Activated CD4-positive, alpha-beta T cell treated with anti-CD3 and anti-CD28 coated beads, Interleukin-2, Interleukin-4, amounts not matched to agents 100 ng/mL and 50 ng/mL, durations not matched to agents 16 hours and 8 hours (primary cell): ENCODE data around the gene UBD.

ENCODE experiments used
- DNase-seq: peaks from one replicate; pipeline ENCODE4 v3.0.0-alpha.2; 2020; ENCODE audit warnings: low spot score

UBD gene

DNA sequence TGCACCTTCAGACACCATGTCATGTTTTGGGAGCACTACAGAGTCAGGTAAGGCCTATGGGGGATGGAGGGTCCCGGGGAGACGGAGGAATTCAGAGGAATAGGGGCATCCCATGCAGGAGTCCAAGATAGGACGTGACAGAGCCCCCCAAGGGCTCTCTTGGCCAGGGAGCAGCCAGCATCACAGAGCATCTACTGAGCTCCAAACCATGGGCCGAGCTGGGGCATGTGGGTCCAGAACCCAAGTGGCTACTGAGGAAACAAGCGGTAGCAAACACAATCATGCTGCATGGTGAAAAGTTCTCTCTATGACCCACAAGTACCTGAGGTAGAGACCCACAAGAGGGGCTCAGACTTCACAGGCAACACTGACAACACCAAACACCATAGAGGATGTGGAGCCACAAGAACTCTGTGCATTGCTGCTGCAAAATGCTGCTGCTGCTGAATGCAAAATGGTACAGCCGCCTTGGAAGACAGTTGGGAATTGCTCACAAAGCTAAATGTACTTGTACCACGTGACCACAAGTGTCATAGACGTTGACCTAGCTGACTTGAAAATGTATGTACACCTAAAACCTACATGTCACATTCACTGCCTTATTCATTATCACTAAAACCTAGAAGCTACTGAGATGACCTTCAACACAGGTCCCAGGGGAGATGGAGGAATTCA lies 38.4 kb downstream of the UBD start:
- DNase-seq, result no peak

DNA sequence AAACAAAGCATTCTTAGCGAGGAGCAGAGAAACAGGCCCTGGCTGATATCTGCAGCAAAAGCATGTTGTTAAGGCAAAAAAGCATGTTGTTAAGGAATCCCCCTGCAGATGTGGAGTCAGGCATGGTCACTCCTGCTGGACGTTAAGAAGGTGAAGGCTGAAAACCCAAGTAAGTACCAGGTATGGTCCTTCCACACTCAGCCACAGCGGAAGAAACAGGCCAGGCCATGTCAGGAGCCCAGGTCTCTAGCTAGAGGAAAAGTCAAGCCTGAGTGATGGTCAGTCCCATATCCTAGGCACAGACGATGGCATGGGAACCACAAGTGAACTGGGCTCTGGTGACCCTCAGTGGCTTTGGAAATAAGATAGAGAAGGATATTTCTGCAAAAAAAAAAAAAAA lies 39.3 kb downstream of the UBD start:
- DNase-seq, result no peak

DNA sequence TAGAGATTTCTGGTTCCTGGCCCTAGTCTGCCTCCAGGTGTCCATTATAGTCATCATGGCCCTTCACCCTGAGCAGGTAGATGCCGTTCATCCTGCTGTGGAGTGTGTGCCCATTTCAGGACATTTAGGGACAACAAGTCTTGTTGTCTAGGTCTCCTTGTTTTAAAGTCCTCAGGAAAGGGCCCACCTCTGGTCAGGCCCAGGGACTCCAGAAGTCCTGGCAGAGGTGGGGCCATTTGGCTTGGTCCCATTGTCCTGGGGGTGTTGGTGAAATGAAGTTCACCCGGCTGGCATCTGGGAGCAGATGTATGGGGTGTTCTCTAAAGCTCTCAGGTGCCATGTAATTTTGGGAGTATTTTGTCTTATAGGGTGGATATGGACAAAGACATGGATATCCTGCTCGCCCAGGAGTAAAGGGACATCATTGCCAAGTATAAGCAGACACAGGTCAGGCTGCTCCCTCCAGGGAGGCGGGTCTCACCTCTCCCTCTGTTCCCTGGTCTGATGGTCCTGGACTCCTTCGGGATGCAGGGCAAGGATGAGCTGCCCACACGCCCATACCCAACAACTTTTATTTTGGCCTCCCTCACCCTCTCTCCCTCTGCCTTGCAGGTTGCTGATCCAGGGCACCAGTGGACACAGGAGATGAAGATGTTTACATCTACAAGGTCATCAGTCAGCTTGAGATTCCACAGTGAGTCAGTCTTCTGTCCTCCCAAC lies 40.1 kb downstream of the UBD start:
- DNase-seq, result no peak

DNA sequence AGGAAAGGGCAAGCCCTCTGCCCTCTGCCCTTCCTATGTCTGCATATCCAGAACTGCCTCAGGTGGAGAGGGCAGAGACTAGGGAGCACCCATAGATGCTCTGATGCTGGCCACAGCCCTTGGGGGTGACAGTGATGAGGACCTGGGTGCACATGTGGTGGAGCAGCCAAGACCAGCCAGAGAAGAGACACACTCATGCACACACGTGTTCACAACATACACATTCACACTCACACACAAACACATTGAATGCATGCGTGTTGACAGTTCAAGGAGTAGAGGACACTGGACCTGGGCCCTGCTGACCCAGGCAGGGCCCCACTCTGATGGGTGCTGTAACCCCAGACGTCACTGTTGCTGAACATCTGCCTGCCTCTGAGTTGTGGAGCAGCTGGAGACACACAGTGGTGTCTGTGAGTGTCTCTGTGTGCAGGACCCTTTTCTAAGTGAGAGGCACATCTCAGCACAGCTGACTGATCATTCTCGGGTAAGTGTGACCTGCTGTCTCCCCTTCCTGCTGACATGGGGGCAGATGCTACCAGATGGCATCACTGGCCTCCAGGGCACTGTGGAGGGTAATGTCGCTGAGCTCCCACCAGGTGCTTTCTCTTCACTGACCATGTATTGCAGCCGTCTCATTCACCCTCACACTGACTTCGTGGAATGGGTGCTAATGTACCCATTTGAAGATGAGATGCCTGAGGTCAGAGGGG lies 41.6 kb downstream of the UBD start:
- no peak for DNase-seq

DNA sequence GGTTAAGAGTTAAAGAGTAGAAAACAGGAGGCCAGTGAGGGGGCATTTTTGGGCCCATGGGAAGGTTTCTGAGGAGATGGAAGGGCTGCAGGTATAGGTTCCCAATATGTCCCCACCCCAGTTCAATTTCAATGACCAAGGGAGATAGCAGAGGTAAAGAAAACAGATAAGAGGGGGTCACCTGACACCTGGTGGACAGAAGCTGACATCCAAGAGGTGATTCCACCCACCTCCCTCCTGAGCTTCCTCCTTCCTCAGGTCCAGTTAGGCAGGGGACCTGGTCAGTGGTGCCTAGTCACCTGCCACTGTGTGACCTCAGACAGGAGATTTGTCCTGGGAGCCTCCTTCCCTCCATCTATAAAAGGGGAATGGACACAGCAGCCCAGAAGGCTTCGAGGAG lies 42.3 kb downstream of the UBD start:
- DNase-seq, result no peak

DNA sequence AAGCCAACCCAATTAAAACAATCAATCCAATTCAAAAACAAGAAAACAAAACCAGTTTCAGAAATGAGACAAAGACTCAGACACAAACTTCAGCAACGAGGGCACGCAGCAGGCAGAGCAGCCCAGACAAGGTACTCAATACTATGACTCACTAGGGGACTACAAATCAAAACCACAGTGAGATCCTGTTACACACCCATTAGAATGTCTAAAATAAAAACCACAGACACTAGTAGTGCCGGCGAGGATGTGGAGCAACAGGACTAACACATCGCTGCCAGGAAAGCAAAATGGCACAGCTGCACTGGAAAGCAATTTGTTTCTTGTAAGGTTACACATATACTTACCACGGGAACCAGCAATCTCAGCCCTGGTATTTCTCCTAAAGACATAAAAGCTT lies 43.4 kb downstream of the UBD start:
- peak; percentile 66 for DNase-seq

DNA sequence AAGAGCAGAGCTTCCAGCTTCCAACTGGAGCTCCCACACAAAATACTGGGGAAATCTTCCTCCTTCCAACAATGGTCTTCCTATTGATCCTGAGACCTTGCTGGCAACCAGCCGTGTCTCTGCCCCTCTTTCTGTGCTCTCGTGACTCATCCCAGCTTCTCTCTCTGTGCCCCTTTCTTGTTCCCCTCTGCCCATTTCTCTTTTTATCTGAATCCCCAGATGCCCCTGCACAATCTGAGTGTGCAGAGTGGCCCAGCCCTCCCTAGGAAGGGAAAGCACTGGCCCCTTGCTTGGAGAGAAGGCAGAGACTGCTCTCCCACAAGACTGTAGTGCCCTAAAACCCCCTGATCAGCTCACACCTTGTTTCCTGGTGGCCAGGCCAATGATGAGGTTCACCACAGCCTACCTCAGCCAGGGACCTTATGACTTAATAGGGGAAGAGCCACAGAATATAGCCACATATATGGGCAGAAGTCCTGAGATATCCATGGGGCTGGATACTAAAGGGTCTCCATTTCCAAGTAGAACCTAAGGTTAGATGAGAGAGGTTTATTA lies 48.7 kb downstream of the UBD start:
- DNase-seq, result no peak

DNA sequence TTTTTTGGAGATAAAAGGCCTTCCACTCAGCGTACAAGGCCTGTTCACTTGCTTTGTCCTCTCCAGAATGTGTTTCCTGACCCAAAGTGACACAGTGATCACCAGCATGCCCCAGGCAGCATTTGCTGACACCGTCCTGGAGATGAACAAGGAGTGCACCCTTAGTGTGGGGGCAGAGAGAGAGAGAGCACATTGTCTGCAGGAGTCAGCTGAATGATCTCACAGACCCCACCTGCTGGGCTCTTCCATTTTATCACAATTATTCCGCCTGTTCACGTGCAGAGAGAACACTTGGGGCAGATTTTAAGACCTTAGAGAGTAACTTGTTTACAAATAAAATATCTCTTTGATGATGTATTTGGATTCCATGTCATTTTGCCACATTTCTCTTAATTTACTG lies 49.3 kb downstream of the UBD start:
- DNase-seq, result no peak

DNA sequence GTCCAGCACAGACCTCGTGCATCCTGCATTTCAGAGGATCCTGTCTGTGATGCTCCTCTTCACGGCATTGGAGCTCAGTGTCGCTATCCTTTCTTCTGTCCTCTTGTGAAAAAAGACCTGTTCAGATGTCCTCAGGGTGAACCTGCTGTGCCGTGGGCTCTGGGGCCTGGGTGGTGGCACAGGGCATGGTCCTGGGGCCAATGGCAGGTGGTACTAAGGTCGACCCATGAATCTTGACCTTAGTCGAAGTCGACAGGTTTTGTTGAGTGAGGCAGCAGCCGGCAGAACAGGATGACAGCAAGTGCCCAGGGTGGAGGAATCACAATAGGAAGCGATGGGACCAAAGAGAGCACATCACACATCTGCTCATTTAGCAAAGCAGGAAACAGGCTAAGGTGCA lies 49.8 kb downstream of the UBD start:
- no peak for DNase-seq

DNA sequence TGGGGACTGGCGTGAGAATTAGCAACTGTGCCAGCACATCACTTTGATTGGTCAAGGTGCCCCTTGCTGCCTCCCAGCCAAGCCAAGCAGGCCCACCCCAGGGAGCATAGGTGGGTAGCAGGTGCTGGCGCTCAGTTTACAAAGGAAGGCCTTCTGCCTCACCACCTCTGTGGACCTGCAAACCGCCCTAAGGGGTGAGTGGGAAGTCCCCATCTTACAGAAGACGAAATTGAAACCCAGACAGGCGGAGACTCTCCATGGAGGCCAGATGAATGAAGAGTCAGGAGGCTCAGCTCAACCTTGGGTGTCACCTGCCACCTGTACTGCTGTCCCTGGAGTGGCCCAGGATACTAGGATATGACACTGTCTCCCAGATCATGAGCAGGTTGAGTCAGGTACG lies 50.3 kb downstream of the UBD start:
- no peak for DNase-seq

DNA sequence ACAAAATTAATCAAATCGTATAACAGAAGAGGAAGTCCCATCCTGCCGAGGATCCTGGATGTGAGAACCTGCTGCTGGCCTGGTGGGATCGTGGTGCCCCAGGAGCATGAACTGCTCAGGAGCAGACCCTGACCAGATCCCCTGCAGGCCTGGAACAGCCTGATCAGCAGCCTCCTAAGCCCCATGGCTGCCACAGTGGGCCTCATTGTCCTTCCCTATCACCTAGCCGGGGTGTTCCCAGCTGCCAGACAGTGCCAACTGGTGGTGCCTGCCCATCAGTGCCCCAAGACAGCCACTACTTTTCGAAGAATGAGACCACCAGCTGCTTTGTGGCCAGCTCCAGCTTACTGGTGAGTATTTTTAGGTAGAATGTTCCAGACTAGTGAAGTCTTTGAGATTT lies 52.2 kb downstream of the UBD start:
- DNase-seq, result no peak

DNA sequence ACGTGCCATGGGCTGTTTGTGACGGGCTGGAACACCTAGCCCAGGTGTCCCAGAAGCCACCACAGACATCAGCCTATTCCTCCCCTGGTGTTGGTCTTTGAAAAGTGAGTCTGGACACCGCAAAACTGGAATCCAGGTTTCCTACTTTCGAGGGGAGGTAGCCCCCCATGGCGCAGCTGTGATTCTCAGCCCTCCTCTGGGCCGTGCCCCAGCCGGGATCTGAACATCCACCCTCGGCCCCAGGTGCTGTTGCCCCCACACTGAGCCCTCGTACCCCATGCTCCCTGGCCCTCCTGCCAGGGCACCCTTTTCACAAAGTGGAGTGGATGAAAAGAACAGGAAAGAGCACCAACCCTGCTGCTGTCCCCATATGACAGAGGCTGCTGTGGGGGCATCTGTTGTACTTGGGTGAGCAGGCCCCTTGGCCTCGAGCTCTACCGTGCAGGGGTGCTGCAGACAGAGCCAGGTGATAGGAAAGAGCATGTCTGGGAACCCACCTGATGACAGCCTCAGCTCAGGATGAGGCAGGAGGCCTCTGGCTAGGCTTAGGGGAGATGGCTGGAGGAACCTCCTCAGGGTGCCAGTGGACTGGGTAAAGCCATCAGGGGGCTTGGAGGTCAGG lies 53.0 kb downstream of the UBD start:
- no peak for DNase-seq

DNA sequence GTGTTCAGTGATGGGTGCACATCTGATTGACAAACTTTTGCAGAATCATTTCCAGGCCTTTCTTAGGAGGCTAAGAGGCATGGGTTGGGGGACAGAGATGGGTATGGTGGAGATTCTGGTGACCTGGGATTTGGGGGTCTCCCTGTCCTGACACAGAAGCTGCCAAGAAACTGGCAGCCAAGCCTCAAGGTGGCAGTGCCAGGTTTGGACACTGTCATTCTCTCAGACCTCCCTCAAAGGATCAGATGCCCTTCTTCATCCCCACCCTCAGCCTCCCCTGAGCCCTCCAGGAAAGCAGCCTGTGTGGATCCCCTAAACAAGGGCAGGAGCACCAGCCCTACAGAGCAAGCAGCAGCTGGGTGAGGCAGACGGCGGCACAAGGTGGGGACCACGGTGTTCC lies 53.7 kb downstream of the UBD start:
- no peak for DNase-seq
